ENCODE measurements around the gene TLK1. TPM values are rescaled to one million over a fixed set of nuclear protein-coding genes. Genes with fewer than 3 reads are reported as not detected.
"Not testable (repeated sequence)": the region's sequence is repeated elsewhere in the genome, so short reads cannot be mapped to it uniquely, and the experiment has no call there.

The TLK1 gene
- total and polyA plus RNA-seq, 4 donors = 28.5 to 43.3 (median 33.1) TPM

DNA sequence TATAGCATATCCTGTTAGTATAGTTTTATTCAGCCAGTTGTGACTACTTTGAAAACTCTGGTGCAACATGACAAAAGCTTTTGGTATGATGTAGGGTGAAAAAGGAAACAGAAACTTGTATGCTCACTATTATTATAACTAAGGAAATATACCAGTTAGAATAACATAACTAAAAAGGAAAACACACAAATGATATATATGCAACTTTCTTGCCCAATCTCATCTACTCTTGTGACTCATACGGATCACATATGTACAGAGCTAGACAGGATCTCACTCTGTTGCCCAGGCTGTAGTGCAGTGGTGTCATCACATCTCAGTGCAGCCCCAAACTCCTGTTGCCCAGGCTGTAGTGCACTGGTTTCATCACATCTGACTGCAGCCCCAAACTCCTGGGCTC is 12.4 kb upstream of the TLK1 start:
- H3K27me3 ChIP-seq (ENCODE audit: control insufficient read depth, insufficient read depth, low read length) = no peaks in the 10 kb centered on the region
- WGBS (ENCODE audit: insufficient coverage) = 86% methylated on average over 1 of the region's 1 CpG
- H3K4me3 ChIP-seq (ENCODE audit: low read depth, low read length) = no peak overlapping the region
- no peak overlapping the region for H3K27ac ChIP-seq (ENCODE audit: low read depth, low read length)
- DNase-seq (ENCODE audit: low read depth in 4 of 6, low spot score in 6 of 6) = no peak
- no peaks in the 10 kb centered on the region for H3K36me3 ChIP-seq (ENCODE audit: control insufficient read depth, insufficient read depth, low read length)
- no peaks in the 10 kb centered on the region for H3K4me1 ChIP-seq (ENCODE audit: control insufficient read depth, insufficient read depth, low read length)
- no peaks in the 10 kb centered on the region for H3K9me3 ChIP-seq (ENCODE audit: control insufficient read depth, insufficient read depth, low read length)

DNA sequence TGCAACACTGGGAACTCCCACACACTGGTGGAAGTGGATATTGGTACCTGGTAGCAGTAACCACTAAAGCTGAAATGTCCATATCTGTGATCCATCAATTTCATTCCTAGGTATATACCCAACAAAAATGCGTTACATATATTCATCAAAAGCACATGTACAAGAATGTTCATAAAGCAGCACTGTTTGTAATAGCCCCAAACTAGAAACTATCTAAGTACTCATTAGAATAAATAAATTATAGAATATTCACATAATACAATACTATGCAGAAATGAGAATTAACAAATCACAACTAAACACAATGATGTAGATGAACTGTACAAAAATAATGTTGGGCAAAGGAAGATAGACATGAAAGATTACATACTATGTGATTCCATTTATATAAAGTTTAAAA is 11.1 kb upstream of the TLK1 start:
- no peaks in the 10 kb centered on the region for H3K4me1 ChIP-seq (ENCODE audit: control insufficient read depth, insufficient read depth, low read length)
- no peak for DNase-seq (ENCODE audit: low read depth in 4 of 6, low spot score in 6 of 6)

DNA sequence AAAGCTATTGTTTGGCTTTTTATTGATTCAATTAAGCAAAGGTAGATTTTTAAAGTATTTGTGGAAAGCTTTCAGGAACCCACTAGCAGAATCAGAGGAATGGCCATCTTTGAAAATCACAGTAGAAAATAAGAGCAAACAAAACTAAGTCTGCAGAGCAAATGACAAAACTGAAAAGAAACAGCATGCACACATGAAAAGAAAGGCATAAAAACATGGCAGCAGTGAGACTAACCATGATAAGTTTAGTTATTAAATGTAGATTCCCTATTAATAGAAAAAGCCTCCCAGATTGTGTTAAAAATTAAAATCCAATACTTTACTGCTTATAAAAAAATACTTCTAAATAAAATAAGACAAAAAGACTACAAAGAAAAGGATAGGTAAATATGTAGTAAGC is 9.1 kb upstream of the TLK1 start:
- Histone ChIP-seq H3K27me3 (ENCODE audit: control insufficient read depth, insufficient read depth, low read length) (no peaks in the 10 kb centered on the region), H3K4me3 (ENCODE audit: low read depth, low read length) (no peak overlapping the region), H3K36me3 (ENCODE audit: control insufficient read depth, insufficient read depth, low read length) (no peaks in the 10 kb centered on the region), H3K4me1 (ENCODE audit: control insufficient read depth, insufficient read depth, low read length) (no peaks in the 10 kb centered on the region), H3K9me3 (ENCODE audit: control insufficient read depth, insufficient read depth, low read length) (no peaks in the 10 kb centered on the region), H3K27ac (ENCODE audit: low read depth, low read length) (no peak overlapping the region)
- no peak for DNase-seq (ENCODE audit: low read depth in 4 of 6, low spot score in 6 of 6)

More for the DNA sequence above, 11.1 kb upstream of the TLK1 start:
- Histone ChIP-seq H3K4me3 (ENCODE audit: low read depth, low read length) (no peak overlapping the region), H3K27me3 (ENCODE audit: control insufficient read depth, insufficient read depth, low read length) (no peaks in the 10 kb centered on the region), H3K9me3 (ENCODE audit: control insufficient read depth, insufficient read depth, low read length) (no peaks in the 10 kb centered on the region), H3K36me3 (ENCODE audit: control insufficient read depth, insufficient read depth, low read length) (no peaks in the 10 kb centered on the region), H3K27ac (ENCODE audit: low read depth, low read length) (no peak overlapping the region)
- no CpG with 5 or more reads among the region's 1 CpG for WGBS (ENCODE audit: insufficient coverage)

- Histone ChIP-seq H3K9me3 (ENCODE audit: control insufficient read depth, insufficient read depth, low read length) (no peaks in the 10 kb centered on the region), H3K36me3 (ENCODE audit: control insufficient read depth, insufficient read depth, low read length) (no peaks in the 10 kb centered on the region), H3K4me1 (ENCODE audit: control insufficient read depth, insufficient read depth, low read length) (no peaks in the 10 kb centered on the region), H3K4me3 (ENCODE audit: low read depth, low read length) (no peak overlapping the region), H3K27me3 (ENCODE audit: control insufficient read depth, insufficient read depth, low read length) (no peaks in the 10 kb centered on the region), H3K27ac (ENCODE audit: low read depth, low read length) (no peak overlapping the region)
- no peak for DNase-seq (ENCODE audit: low read depth in 4 of 6, low spot score in 6 of 6)
- WGBS (ENCODE audit: insufficient coverage) = no CpG with 5 or more reads among the region's 2 CpGs
Measured at GRCh38 chr2:171169333-171169732, 8.6 kb upstream of the TLK1 start.

DNA sequence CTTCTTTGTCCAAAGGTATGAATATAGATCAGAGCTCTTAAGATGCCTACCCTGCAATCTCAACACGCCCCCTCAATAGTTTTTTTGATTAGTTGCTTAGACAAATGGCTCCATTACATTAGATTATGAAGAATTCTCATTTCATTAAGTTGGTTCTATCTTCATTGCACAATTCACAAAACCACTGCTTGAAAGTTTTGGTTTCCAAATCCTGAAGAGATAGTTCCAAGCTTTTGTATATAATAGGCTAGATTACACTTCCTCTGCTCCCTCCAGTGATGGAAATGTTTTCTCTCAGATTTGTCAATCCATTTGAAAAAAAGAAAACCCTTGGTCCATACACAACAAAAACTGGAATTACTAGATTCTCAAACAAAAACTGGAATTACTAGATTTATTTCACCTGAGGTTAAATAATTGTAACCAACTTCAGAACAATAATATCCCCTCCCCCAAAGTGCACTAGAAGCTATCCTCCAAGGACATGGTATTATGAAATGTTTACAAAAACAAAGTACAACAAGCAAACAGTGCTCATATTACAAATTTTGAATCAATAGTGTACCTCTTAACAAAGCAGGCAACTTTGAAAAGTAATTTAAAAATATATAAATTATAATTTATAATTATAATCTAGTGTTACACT is 6.8 kb upstream of the TLK1 start:
- no peaks in the 10 kb centered on the region for H3K36me3 ChIP-seq (ENCODE audit: control insufficient read depth, insufficient read depth, low read length)
- no peaks in the 10 kb centered on the region for H3K9me3 ChIP-seq (ENCODE audit: control insufficient read depth, insufficient read depth, low read length)
- no peaks in the 10 kb centered on the region for H3K4me1 ChIP-seq (ENCODE audit: control insufficient read depth, insufficient read depth, low read length)
- no peak overlapping the region for H3K4me3 ChIP-seq (ENCODE audit: low read depth, low read length)
- no CpG with 5 or more reads among the region's 1 CpG for WGBS (ENCODE audit: insufficient coverage)
- no peak overlapping the region for H3K27ac ChIP-seq (ENCODE audit: low read depth, low read length)
- H3K27me3 ChIP-seq (ENCODE audit: control insufficient read depth, insufficient read depth, low read length) = no peaks in the 10 kb centered on the region
- DNase-seq (ENCODE audit: low read depth in 4 of 6, low spot score in 6 of 6) = no peak

- 95% methylated on average over 3 of the region's 6 CpGs for WGBS (ENCODE audit: insufficient coverage)
- no peaks in the 10 kb centered on the region for H3K9me3 ChIP-seq (ENCODE audit: control insufficient read depth, insufficient read depth, low read length)
- no peaks in the 10 kb centered on the region for H3K36me3 ChIP-seq (ENCODE audit: control insufficient read depth, insufficient read depth, low read length)
- H3K27ac ChIP-seq (ENCODE audit: low read depth, low read length) = no peak overlapping the region
- no peak for DNase-seq (ENCODE audit: low read depth in 4 of 6, low spot score in 6 of 6)
- H3K27me3 ChIP-seq (ENCODE audit: control insufficient read depth, insufficient read depth, low read length) = no peaks in the 10 kb centered on the region
- no peaks in the 10 kb centered on the region for H3K4me1 ChIP-seq (ENCODE audit: control insufficient read depth, insufficient read depth, low read length)
- H3K4me3 ChIP-seq (ENCODE audit: low read depth, low read length) = no peak overlapping the region
Measured at GRCh38 chr2:171166328-171166983, 5.8 kb upstream of the TLK1 start.

DNA sequence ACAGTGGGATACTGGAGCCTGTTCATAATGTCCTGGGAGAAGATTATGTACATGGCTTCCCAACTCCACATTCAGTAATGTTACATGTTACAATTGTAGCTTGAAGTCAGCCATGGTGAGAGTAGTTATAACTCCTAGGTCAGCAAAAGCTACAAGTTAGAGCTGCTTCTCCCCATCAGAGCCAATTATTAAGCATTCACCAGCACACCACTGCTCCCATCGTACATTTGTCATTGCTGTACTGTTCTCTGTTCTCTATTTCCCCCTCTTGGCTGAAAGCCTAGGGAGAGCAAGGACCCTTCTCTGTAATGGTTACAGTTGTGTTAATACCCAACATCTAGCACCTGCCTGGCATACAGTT is 5.3 kb upstream of the TLK1 start:
- H3K4me3 ChIP-seq (ENCODE audit: low read depth, low read length) = no peak overlapping the region
- DNase-seq (ENCODE audit: low read depth in 4 of 6, low spot score in 6 of 6) = no peak
- H3K36me3 ChIP-seq (ENCODE audit: control insufficient read depth, insufficient read depth, low read length) = no peaks in the 10 kb centered on the region
- no peaks in the 10 kb centered on the region for H3K4me1 ChIP-seq (ENCODE audit: control insufficient read depth, insufficient read depth, low read length)
- H3K9me3 ChIP-seq (ENCODE audit: control insufficient read depth, insufficient read depth, low read length) = no peaks in the 10 kb centered on the region
- H3K27ac ChIP-seq (ENCODE audit: low read depth, low read length) = no peak overlapping the region
- no peaks in the 10 kb centered on the region for H3K27me3 ChIP-seq (ENCODE audit: control insufficient read depth, insufficient read depth, low read length)
- no CpG with 5 or more reads among the region's 1 CpG for WGBS (ENCODE audit: insufficient coverage)

DNA sequence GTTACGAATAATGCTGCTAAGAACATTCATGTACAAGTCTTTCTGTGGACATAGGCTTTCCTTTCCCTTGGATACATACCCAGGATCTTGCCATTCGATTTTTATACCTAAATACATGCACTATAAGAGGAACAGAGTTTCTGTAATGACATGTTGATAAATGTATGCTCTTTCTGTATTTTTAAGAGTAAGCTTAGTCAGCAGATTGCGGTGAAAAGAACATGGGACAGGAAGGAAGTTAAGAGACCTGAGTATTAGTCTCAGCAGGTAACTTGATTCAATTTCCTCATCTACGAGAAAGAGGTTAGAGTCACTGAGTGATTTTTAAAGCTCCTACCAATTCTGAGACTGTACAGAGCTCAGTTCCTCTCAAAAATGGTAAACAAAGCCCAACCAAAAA is 2.6 kb upstream of the TLK1 start:
- H3K4me3 ChIP-seq (ENCODE audit: low read depth, low read length) = no peak overlapping the region
- no peaks in the 10 kb centered on the region for H3K36me3 ChIP-seq (ENCODE audit: control insufficient read depth, insufficient read depth, low read length)
- whole genome bisulfite sequencing (ENCODE audit: insufficient coverage) = 80% methylated on average over 1 of the region's 4 CpGs
- H3K27me3 ChIP-seq (ENCODE audit: control insufficient read depth, insufficient read depth, low read length) = no peaks in the 10 kb centered on the region
- no peak overlapping the region for H3K27ac ChIP-seq (ENCODE audit: low read depth, low read length)
- no peaks in the 10 kb centered on the region for H3K4me1 ChIP-seq (ENCODE audit: control insufficient read depth, insufficient read depth, low read length)
- DNase-seq (ENCODE audit: low read depth in 4 of 6, low spot score in 6 of 6) = no peak
- no peaks in the 10 kb centered on the region for H3K9me3 ChIP-seq (ENCODE audit: control insufficient read depth, insufficient read depth, low read length)

GRCh38 chr2:171162522-171163197 is 2.0 kb upstream of the TLK1 start:
- H3K4me1 ChIP-seq (ENCODE audit: control insufficient read depth, insufficient read depth, low read length); H3K27me3 ChIP-seq (ENCODE audit: control insufficient read depth, insufficient read depth, low read length); H3K27ac ChIP-seq (ENCODE audit: low read depth, low read length); DNase-seq (ENCODE audit: low read depth in 4 of 6, low spot score in 6 of 6); H3K36me3 ChIP-seq (ENCODE audit: control insufficient read depth, insufficient read depth, low read length); H3K9me3 ChIP-seq (ENCODE audit: control insufficient read depth, insufficient read depth, low read length); H3K4me3 ChIP-seq (ENCODE audit: low read depth, low read length): not testable (repeated sequence)
- 100% methylated on average over 1 of the region's 9 CpGs for WGBS (ENCODE audit: insufficient coverage)

All from spinal cord (tissue), 10 donors.